NCI-H146 (cell line): Measurements from ENCODE around the gene HSD17B8.
A peak's percentile ranks its signal among the peaks of the same experiment; 100 is the strongest.

Experiments used
- DNase-seq: peaks from one replicate; lab custom pipeline; 2025; lab: John Stamatoyannopoulos, UW

HSD17B8 gene

DNA sequence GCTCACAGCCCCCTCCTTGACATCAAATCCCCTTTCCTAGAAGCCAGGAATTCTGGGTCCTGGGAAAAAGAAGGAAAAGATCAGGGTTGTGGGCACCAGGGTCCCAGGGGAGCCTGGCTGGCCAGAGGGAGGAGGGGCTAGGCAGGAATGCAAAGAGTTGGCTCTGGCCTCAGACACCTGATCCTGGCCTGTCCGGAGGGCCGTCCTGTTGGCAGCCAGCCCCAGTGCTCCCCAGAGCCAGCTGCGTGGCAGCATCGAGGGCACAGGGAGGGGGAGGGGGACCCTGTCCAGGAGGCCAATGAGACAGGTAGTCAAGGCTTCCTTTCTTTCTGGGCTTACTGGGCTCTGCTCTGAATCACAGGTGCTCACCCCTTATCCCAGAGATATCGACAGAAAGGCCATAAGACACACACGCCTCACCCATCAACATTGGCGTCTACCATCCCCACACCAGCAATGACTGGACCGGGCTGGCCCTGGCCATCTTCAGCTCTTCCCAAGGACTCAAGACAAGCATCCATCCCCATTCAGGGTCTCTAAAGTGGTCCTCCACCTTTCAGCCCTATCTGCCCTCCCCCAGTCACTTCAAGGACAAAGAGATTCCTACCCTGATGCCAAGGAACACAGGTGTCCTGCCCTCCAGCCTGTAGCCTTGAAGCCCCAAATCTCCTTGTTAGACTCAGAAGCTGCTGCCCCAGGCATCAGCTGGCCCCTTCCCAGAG lies 12.9 kb upstream of the HSD17B8 start:
- no peak for DNase-seq

- DNase-seq: peak; percentile 35
Observed at GRCh38 chr6:33192105-33192646, 12.3 kb upstream of the HSD17B8 start, which contains the start of gene COL11A2. Gene COL11A2, minus strand, starts transcription at chr6:33192467. Its CDS starts 227 bp downstream, at chr6:33192240.

DNA sequence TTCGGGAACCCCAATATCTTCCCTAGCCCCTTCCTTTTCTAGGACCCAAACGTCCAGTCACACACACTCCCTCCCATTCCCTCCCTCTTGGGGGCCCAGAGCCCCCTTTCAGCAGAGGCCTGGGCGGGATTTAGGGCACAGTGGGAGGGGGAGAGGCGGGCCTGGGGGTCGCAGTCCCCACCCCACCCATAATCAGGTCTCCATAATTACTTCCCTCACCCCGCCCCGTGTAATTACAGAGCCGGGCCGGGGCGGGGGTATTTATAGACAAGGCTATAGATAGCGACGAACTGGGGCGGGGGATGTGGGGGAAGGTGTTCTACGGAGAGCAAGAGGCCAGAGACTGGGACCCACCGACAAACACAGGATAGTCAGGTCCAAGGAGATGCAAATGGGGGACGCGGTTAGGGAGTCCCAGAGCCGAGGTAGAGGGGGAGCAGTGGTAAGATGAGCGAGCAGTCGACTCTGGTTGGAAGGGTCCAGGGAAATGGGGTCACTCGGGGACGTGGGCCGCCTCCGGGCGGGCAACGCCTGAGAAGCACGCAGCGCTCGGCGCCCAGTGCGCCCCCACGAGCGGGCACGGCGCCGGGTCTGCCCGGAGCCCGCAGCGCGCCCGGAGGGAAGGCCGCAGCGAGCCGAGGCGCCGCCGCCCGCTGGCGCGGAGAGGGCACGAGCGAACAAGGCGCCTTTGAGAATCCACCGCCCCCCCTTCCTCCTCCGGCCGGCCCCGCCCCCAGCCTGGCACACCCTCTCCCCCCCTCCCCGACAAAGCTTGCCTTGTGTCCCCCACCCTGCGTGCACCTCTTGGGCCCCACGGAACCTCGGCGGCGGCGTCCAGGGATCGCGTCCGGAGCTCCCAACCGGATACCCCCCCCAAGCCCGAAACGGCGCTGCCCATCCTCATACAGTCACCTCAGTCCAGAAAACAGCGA lies 11.5 kb upstream of the HSD17B8 start:
- peak; percentile 54 for DNase-seq

DNA sequence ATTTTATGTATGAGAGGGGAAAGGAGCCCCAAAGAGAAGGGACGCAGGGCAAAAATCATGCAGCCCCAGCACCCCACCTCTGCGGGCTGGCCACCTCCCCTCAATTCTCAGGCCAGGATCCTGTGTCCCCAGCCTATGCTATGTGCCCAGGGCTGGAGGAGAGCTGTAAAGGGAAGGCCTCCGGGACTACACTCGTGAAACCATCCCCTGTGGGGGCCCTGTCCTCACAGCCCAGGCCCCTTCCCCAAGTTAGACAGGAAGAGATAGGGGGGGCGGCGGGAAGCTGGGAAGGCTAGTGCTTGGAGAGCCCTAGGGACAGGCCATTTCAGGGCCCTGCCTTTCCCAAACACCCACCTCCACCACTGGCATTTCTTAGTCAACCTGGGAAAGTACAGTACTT lies 10.8 kb upstream of the HSD17B8 start:
- DNase-seq: no peak

DNA sequence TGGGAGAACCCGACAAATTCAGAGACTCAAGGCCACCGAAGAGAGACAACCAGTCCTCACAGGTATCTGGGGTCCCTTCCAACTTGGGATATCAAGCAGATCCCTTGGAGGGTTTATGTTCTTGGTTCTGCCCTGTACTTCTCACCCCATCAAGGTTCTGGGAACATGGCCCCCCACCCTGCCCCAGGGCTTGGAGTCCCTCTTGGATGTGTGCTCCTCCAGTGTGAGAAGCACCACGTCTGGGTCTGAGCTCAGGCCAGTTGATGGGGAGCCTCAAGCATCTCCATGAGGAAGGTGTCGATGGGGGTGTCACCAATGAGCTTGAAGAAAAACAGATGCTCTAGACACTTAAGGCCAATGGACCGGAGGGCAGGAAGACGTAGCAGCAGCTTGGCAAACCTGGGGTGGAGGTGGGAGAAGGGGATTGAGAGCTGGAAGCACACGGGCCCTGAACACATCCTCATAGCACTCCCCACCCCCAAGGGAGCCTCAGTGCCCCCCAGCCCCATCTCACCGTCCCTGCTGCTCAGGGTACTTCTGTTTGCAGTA lies 9.9 kb upstream of the HSD17B8 start:
- DNase-seq: no peak

- no peak for DNase-seq
Observed at GRCh38 chr6:33195304-33196165, 8.9 kb upstream of the HSD17B8 start.

GRCh38 chr6:33197431-33198048 lies 6.9 kb upstream of the HSD17B8 start:
- DNase-seq: peak; percentile 40

DNA sequence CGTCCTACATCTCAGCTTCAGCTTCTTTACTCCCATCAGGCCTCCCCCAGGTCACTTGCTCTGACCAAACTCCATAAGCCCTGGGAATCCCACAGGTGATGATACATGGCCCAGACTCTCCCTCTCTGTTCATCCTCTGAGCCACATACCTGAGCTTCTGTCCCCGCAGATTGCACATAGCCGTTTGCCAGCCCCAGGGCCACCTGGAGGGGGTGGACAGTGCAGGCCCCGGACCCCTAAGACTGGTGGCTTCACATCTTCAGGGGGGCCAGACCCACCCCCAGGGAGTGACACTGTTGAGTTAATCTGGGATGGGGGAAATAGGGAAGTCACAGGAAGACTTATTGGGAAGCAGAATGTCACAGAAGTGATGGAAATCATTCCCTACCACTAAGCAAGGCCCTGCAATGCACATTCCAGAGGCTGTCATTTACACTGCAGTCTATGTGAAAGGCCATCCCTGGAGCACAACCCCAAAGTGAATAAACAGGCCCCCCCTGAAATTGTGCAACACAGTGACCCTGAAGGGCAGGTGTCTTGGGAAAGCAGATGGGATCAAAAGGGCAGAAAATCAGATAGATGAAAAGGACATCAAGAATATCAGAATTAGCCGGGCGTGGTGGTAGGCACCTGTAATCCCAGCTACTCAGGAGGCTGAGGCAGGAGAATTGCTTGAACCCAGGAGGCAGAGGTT lies 6.1 kb upstream of the HSD17B8 start:
- no peak for DNase-seq

- no peak for DNase-seq
Observed at GRCh38 chr6:33198853-33199436, 5.5 kb upstream of the HSD17B8 start.

GRCh38 chr6:33199687-33200218 lies 4.7 kb upstream of the HSD17B8 start:
- DNase-seq: peak; percentile 82

GRCh38 chr6:33200219-33201146 lies 4.0 kb upstream of the HSD17B8 start, which contains the start of the genes RXRB and SLC39A7:
Gene RXRB, minus strand, starts transcription at chr6:33200665. Its CDS starts 189 bp downstream, at chr6:33200476.
Gene SLC39A7, plus strand, starts transcription at chr6:33200867. Its CDS starts 379 bp downstream, at chr6:33201246.
- peak; percentile 99 for DNase-seq

DNA sequence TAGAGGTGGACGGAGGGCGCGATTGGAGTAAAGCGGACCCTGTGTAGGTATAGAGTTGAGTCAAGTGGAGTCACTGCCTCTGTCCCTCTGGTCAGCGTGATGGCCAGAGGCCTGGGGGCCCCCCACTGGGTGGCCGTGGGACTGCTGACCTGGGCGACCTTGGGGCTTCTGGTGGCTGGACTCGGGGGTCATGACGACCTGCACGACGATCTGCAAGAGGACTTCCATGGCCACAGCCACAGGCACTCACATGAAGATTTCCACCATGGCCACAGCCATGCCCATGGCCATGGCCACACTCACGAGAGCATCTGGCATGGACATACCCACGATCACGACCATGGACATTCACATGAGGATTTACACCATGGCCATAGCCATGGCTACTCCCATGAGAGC lies 3.3 kb upstream of the HSD17B8 start:
- peak; percentile 27 for DNase-seq

GRCh38 chr6:33201935-33202334 lies 2.5 kb upstream of the HSD17B8 start:
- no peak for DNase-seq

DNA sequence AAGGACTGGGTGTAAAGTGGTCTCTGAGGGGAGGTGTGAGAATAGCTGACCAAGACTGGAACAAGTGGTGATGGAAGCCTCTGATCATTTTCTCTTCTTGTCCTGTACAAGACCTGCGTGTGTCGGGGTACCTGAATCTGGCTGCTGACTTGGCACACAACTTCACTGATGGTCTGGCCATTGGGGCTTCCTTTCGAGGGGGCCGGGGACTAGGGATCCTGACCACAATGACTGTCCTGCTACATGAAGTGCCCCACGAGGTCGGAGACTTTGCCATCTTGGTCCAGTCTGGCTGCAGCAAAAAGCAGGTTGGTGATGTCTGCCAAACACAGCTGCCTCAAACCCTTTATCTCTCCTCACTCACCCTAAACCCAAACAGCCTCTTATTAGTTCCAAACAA lies 1.7 kb upstream of the HSD17B8 start:
- no peak for DNase-seq

DNA sequence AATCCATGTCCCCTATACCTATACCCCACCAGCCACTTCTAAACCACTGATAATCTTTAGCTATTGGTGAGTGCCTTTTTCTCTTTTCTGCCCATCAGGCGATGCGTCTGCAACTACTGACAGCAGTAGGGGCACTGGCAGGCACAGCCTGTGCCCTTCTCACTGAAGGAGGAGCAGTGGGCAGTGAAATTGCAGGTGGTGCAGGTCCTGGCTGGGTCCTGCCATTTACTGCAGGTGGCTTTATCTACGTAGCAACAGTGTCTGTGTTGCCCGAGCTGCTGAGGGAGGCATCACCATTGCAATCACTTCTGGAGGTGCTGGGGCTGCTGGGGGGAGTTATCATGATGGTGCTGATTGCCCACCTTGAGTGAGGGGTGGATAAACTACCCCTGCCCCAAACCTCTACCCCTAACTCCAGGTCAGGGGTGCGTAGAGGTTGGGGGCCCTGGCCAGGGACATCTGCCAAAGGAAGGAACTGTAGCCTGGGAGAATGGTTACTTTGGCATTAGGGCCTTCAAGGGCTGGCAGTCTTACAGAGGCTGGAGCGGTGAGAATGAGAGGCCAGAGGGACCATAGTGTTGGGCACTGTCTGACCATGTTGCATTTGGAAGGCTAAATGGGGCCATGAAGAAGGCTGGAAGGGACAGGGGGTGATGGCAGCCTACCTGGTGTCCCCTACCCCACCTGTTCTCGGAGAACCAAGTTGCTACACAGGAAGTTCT lies 851 bp upstream of the HSD17B8 start:
- no peak for DNase-seq

GRCh38 chr6:33204165-33204414 lies 365 bp upstream of the HSD17B8 start:
- DNase-seq: no peak

- no peak for DNase-seq
Observed at GRCh38 chr6:33205191-33206026, 954 bp downstream of the HSD17B8 start.
